Sigmoid colon (tissue), 7 donors: ENCODE data around the gene MCC. TPM values are rescaled to one million over a fixed set of nuclear protein-coding genes. Genes with fewer than 3 reads are reported as not detected.

Source experiments
- DNase-seq: peaks from one replicate; pipeline ENCODE4 v3.0.0-alpha.2; 2019
- H3K27ac ChIP-seq, 4 donors: fragments of 200-600 bp; sonication (generic); one replicate each; pipeline ENCODE4 v1.5.1; 2016 to 2019; ENCODE audit warnings: mild to moderate bottlenecking in 1 of 4
- H3K27me3 ChIP-seq, 3 donors: fragments of 200-600 bp; sonication (generic); one replicate each; pipeline ENCODE4 v1.5.1; 2019; ENCODE audit warnings: mild to moderate bottlenecking in 1 of 3
- H3K36me3 ChIP-seq, 4 donors: fragments of 200-600 bp; sonication (generic); one replicate each; pipeline ENCODE4 v1.5.1; 2016 to 2019
- H3K4me1 ChIP-seq, 4 donors: fragments of 200-600 bp; sonication (generic); one replicate each; pipeline ENCODE4 v1.5.1; 2017 to 2019
- H3K4me3 ChIP-seq, 4 donors: fragments of 200-600 bp; sonication (generic); one replicate each; pipeline ENCODE4 v1.5.1; 2017 to 2019; ENCODE audit warnings: mild to moderate bottlenecking in 2 of 4, moderate library complexity in 1 of 4
- H3K9me3 ChIP-seq, 4 donors: fragments of 200-600 bp in 3 of 4; sonication (generic) in 3 of 4; one replicate each; pipeline versions ENCODE4 v1.5.1 to v1.6.1; 2013 to 2019
- CTCF ChIP-seq, 4 experiments: fragments of 450-650 bp in 3 of 4; fragments of 200-600 bp in 1 of 4; IDR thresholded peaks; one replicate each; pipeline ENCODE4 v1.5.1; 2016 to 2019; ENCODE audit warnings: antibody characterized with exemption in 4 of 4, mild to moderate bottlenecking in 3 of 4, moderate library complexity in 2 of 4
- EP300 ChIP-seq, 4 donors: sonication (generic); formaldehyde crosslinking; IDR thresholded peaks; one replicate each; pipeline ENCODE4 v1.6.1; 2017; ENCODE audit warnings: antibody characterized with exemption in 4 of 4
- POLR2A ChIP-seq, 2 donors: fragments of 450-650 bp; IDR thresholded peaks; one replicate each; pipeline ENCODE4 v1.6.1; 2016; ENCODE audit warnings: antibody characterized with exemption in 2 of 2, mild to moderate bottlenecking in 2 of 2, moderate library complexity in 2 of 2
- POLR2AphosphoS5 ChIP-seq, 4 donors: sonication (generic); formaldehyde crosslinking; IDR thresholded peaks; one replicate each; pipeline ENCODE4 v1.6.1; 2017; ENCODE audit warnings: antibody characterized with exemption in 4 of 4
- WGBS, 2 donors: extraction: QIAGEN DNeasy Blood & Tissue Kit; methylation state at CpG; one replicate each; pipeline ENCODE4 v1.1.7; 2013; 5-methylcytosine and 5-hydroxymethylcytosine counted together
- intact Hi-C: fragments of 100-400 bp; cut with DNase I; formaldehyde crosslinking; loops from one replicate; pipeline ENCODE4 v1.15.1; 2023
- polyA plus RNA-seq, 3 donors: library from polyadenylated mRNA; stranded (reverse); fragments of 200-250 nt; gene quantifications; one replicate each; pipeline ENCODE4 v1.2.3, GENCODE V29; 2013
- total RNA-seq, 4 donors: library from RNA; depleted of rRNA; stranded (reverse); fragments of >200 nt; gene quantifications; one replicate each; pipeline ENCODE4 v1.1.0, GENCODE V29; 2016
- donor health status: healthy with polysubstance abuse.
- donor health status: Bipolar disorder and iron deficiency.
- donor health status: healthy.

The MCC gene
- total and polyA plus RNA-seq, 7 donors = 0.69 to 14.0 (median 9.1) TPM

DNA sequence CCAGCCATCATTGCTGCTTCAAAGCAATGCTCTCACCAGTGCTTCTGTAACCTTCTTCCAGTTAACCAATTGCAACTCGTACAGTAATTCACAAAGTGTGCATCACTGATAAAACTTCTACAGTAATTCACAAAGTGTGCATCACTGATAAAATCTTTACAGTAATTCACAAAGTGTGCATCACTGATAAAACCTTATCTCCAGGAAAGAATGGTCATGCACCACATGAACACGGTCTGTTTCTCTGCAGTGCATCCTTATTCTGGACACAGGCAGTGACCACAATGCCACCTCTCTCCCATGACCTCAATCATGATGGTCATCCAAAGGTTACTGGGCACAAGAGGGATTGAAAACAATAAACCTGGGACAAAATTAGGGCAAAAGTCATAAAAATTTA lies 207.1 kb downstream of the MCC start:
- Histone ChIP-seq H3K27ac (no peak overlapping the region), H3K9me3 (no peaks in the 10 kb centered on the region), H3K4me1 (peaks cover 0 to 18% (median 6%) of the 10 kb centered on the region in 4 donors), H3K4me3 (no peak overlapping the region), H3K36me3 (no peaks in the 10 kb centered on the region), H3K27me3 (no peaks in the 10 kb centered on the region)
- no peak for DNase-seq
- WGBS, 2 donors = 65 to 86% methylated on average over 2 of the region's 2 CpGs
- no peak for TF ChIP-seq CTCF (IDR thresholded peaks at IDR 0.05)
- no peak for TF ChIP-seq POLR2A (IDR thresholded peaks at IDR 0.05)
- TF ChIP-seq POLR2AphosphoS5 (IDR thresholded peaks at IDR 0.05) = no peak
- TF ChIP-seq EP300 (IDR thresholded peaks at IDR 0.05) = no peak
- intact Hi-C loops = no loop called here

DNA sequence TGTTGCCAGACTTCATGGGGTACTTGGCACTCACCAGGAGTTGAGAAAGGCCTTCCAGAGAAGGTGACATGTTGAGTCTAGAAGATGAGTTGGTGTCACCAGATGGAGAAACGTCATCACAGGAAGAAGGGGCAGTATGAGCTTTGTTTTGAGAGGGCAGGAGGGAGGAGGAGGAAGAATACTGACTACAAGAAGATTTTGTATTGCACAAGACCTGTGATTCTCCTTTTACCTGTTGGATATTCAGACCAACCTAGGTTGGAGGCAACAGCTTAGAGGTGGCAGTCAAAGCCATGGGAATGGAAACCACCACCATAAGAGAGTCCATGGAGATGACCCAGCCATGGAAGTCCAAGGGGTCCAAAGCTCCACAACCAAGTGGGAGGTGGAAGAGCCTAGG lies 207.7 kb downstream of the MCC start:
- intact Hi-C loops = no loop called here
- Histone ChIP-seq H3K9me3 (no peaks in the 10 kb centered on the region), H3K27ac (no peak overlapping the region), H3K36me3 (no peaks in the 10 kb centered on the region), H3K4me1 (peaks cover 0 to 18% (median 6%) of the 10 kb centered on the region in 4 donors), H3K27me3 (no peaks in the 10 kb centered on the region), H3K4me3 (no peak overlapping the region)
- TF ChIP-seq EP300 (IDR thresholded peaks at IDR 0.05) (no peak), POLR2A (IDR thresholded peaks at IDR 0.05) (no peak), CTCF (IDR thresholded peaks at IDR 0.05) (no peak), POLR2AphosphoS5 (IDR thresholded peaks at IDR 0.05) (no peak)
- DNase-seq = no peak
- 64 to 69% methylated on average over 1 of the region's 1 CpG for WGBS, 2 donors

DNA sequence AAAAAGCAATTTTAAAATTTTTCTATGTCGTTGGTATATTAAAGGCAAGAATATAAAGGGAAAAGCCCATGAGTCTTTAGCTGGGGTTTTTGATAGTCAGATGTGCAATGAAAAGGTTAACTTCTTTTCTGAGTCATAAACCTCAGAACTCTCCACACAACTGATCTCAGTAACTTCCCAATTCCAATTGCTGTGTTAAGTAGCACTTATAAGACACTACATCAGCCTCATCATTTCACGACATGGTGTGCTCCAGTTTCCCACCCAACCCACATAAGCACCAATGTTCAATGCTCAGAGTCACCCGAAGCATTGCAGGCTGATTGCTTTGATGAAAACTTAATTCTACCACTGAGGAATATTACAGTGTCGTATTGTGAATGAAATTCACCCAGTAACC lies 209.3 kb downstream of the MCC start:
- H3K27me3 ChIP-seq = no peaks in the 10 kb centered on the region
- intact Hi-C loops = no loop called here
- no peaks in the 10 kb centered on the region for H3K36me3 ChIP-seq
- no peak overlapping the region for H3K27ac ChIP-seq
- no peak for TF ChIP-seq POLR2A (IDR thresholded peaks at IDR 0.05)
- DNase-seq = no peak
- peaks cover 0 to 18% (median 6%) of the 10 kb centered on the region in 4 donors for H3K4me1 ChIP-seq
- whole genome bisulfite sequencing, 2 donors = 60 to 64% methylated on average over 4 of the region's 4 CpGs
- no peak overlapping the region for H3K4me3 ChIP-seq
- H3K9me3 ChIP-seq = no peaks in the 10 kb centered on the region

- 93 to 94% methylated on average over 8 of the region's 8 CpGs for WGBS, 2 donors
- peaks cover 0 to 5% (median 1%) of the 10 kb centered on the region in 4 donors for H3K4me1 ChIP-seq
- no peaks in the 10 kb centered on the region for H3K36me3 ChIP-seq
- intact Hi-C loops = no loop called here
- H3K4me3 ChIP-seq = no peak overlapping the region
- DNase-seq = no peak
- H3K27me3 ChIP-seq = no peaks in the 10 kb centered on the region
- H3K9me3 ChIP-seq = no peaks in the 10 kb centered on the region
- no peak for TF ChIP-seq POLR2A (IDR thresholded peaks at IDR 0.05)
- no peak for TF ChIP-seq CTCF (IDR thresholded peaks at IDR 0.05)
- TF ChIP-seq POLR2AphosphoS5 (IDR thresholded peaks at IDR 0.05) = no peak
- no peak for TF ChIP-seq EP300 (IDR thresholded peaks at IDR 0.05)
- no peak overlapping the region for H3K27ac ChIP-seq
Measured at GRCh38 chr5:113276493-113276892, 211.8 kb downstream of the MCC start.

- no peak overlapping the region for H3K4me3 ChIP-seq
- TF ChIP-seq POLR2A (IDR thresholded peaks at IDR 0.05) = no peak
- no peak for TF ChIP-seq POLR2AphosphoS5 (IDR thresholded peaks at IDR 0.05)
- no peak for TF ChIP-seq CTCF (IDR thresholded peaks at IDR 0.05)
- no peak for TF ChIP-seq EP300 (IDR thresholded peaks at IDR 0.05)
- H3K9me3 ChIP-seq = no peaks in the 10 kb centered on the region
- 91 to 93% methylated on average over 2 of the region's 2 CpGs for WGBS, 2 donors
- H3K4me1 ChIP-seq = peaks cover 0 to 3% (median 0%) of the 10 kb centered on the region in 4 donors
- no peak overlapping the region for H3K27ac ChIP-seq
- DNase-seq = no peak
- no peaks in the 10 kb centered on the region for H3K27me3 ChIP-seq
- intact Hi-C loops = no loop called here
- no peaks in the 10 kb centered on the region for H3K36me3 ChIP-seq
Measured at GRCh38 chr5:113276001-113276400, 212.3 kb downstream of the MCC start.
